Esophagus squamous epithelium (tissue), 5 donors: ENCODE results near the gene SPECC1L. TPM values are rescaled to one million over a fixed set of nuclear protein-coding genes. Genes with fewer than 3 reads are reported as not detected.

Source experiments
- DNase-seq: peaks from one replicate; lab custom pipeline; 2025; lab: John Stamatoyannopoulos, UW
- H3K27ac ChIP-seq, 4 donors: fragments of 200-600 bp; sonication (generic); one replicate each; pipeline ENCODE4 v1.5.1; 2016 to 2019; ENCODE audit warnings: mild to moderate bottlenecking in 1 of 4
- H3K27me3 ChIP-seq, 4 donors: fragments of 200-600 bp; sonication (generic); 1 replicate in 3 of 4; 2 replicates in 1 of 4; pipeline versions ENCODE4 v1.5.1 to v1.6.0; 2017 to 2021; ENCODE audit warnings: antibody characterized with exemption in 1 of 4
- H3K36me3 ChIP-seq, 3 donors: fragments of 200-600 bp; sonication (generic); one replicate each; pipeline ENCODE4 v1.5.1; 2016 to 2019
- H3K4me1 ChIP-seq, 3 donors: fragments of 200-600 bp; sonication (generic); one replicate each; pipeline ENCODE4 v1.5.1; 2017 to 2019
- H3K4me3 ChIP-seq, 4 donors: fragments of 200-600 bp; sonication (generic); 1 replicate in 3 of 4; 2 replicates in 1 of 4; pipeline ENCODE4 v1.5.1; 2016 to 2019; ENCODE audit warnings: mild to moderate bottlenecking in 2 of 4, moderate library complexity in 1 of 4
- H3K9me3 ChIP-seq, 3 donors: fragments of 200-600 bp; sonication (generic); one replicate each; pipeline ENCODE4 v1.5.1; 2016 to 2019
- POLR2A ChIP-seq, 4 donors: fragments of 450-650 bp; IDR thresholded peaks; one replicate each; pipeline ENCODE4 v1.6.1; 2017; ENCODE audit warnings: antibody characterized with exemption in 4 of 4, mild to moderate bottlenecking in 4 of 4, moderate library complexity in 3 of 4
- WGBS, 2 donors: methylation state at CpG; one replicate each; pipeline ENCODE4 v1.1.5; 2018; 5-methylcytosine and 5-hydroxymethylcytosine counted together
- intact Hi-C: fragments of 100-400 bp; cut with DNase I; formaldehyde crosslinking; loops from one replicate; pipeline ENCODE4 v1.15.0; 2022
- total RNA-seq, 4 donors: library from RNA; depleted of rRNA; stranded (reverse); fragments of >200 nt; gene quantifications; one replicate each; pipeline ENCODE4 v1.1.0, GENCODE V29; 2016
- TF ChIP-seq, protein P1 (sequence below), 6 experiments: fragments of 450-650 bp in 4 of 6; fragments of 200-600 bp in 2 of 6; sonication (generic) in 2 of 6; IDR thresholded peaks; one replicate each; pipeline ENCODE4 v1.5.1; 2016 to 2019; ENCODE audit warnings: antibody characterized with exemption in 6 of 6, mild to moderate bottlenecking in 4 of 6, moderate library complexity in 4 of 6
- donor health status: DM: yes; HTN: yes; CAD: no.

SPECC1L gene
- total RNA-seq, 4 donors from 2014 or later = 21.4 to 31.9 (median 27.7) TPM

- H3K4me3 ChIP-seq = no peak overlapping the region
- WGBS, 2 donors = 69 to 79% methylated on average over 2 of the region's 2 CpGs
- no peaks in the 10 kb centered on the region for H3K27me3 ChIP-seq
- H3K9me3 ChIP-seq = no peaks in the 10 kb centered on the region
- H3K36me3 ChIP-seq = no peaks in the 10 kb centered on the region
- peak overlapping the region in 2 of 4 donors; percentile 6 to 54 for H3K27ac ChIP-seq
- DNase-seq = no peak
- intact Hi-C loops = no loop called here
- H3K4me1 ChIP-seq = peaks cover 0 to 28% (median 0%) of the 10 kb centered on the region in 3 donors
- TF ChIP-seq POLR2A (IDR thresholded peaks at IDR 0.05) = no peak
- TF ChIP-seq, protein P1, sequence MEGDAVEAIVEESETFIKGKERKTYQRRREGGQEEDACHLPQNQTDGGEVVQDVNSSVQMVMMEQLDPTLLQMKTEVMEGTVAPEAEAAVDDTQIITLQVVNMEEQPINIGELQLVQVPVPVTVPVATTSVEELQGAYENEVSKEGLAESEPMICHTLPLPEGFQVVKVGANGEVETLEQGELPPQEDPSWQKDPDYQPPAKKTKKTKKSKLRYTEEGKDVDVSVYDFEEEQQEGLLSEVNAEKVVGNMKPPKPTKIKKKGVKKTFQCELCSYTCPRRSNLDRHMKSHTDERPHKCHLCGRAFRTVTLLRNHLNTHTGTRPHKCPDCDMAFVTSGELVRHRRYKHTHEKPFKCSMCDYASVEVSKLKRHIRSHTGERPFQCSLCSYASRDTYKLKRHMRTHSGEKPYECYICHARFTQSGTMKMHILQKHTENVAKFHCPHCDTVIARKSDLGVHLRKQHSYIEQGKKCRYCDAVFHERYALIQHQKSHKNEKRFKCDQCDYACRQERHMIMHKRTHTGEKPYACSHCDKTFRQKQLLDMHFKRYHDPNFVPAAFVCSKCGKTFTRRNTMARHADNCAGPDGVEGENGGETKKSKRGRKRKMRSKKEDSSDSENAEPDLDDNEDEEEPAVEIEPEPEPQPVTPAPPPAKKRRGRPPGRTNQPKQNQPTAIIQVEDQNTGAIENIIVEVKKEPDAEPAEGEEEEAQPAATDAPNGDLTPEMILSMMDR (IDR thresholded peaks at IDR 0.05) = no peak
Observed at GRCh38 chr22:24467340-24467739, 196.7 kb downstream of the SPECC1L start.

Other genes starting within 250 kb of the SPECC1L start
- 1 to 10 TPM; 1.1 to 2.5 (median 1.6) TPM for gene SUSD2, start 89.3 kb upstream of the SPECC1L start, total RNA-seq
- gene GGT5, start 25.7 kb upstream of the SPECC1L start, total RNA-seq = 10 to 100 TPM in 2 of 4 donors, 1 to 10 TPM in 2; 2.6 to 26.5 (median 7.1) TPM
- gene ADORA2A, start 156.8 kb downstream of the SPECC1L start, total RNA-seq = 1 to 10 TPM; 1.0 to 4.0 (median 2.4) TPM
- under 1 TPM in 1 of 4 donors, not detected in 3; 0.57 TPM for gene UPB1, start 224.5 kb downstream of the SPECC1L start, total RNA-seq